NCI-H1048 (cell line): ENCODE data around the gene OPCML.

ENCODE experiments used
- DNase-seq: peaks from one replicate; lab custom pipeline; 2025; lab: John Stamatoyannopoulos, UW

OPCML gene

GRCh38 chr11:133034929-133035328, 497.4 kb downstream of the OPCML start:
- no peak for DNase-seq

- peak; percentile 24 for DNase-seq
Measured at GRCh38 chr11:133029107-133029506, 503.2 kb downstream of the OPCML start.

- DNase-seq, result no peak
Measured at GRCh38 chr11:133026952-133027351, 505.3 kb downstream of the OPCML start.

- no peak for DNase-seq
Measured at GRCh38 chr11:133024301-133024700, 508.0 kb downstream of the OPCML start.

GRCh38 chr11:133023232-133023631, 509.1 kb downstream of the OPCML start:
- DNase-seq, result no peak

GRCh38 chr11:133021553-133021952, 510.7 kb downstream of the OPCML start:
- no peak for DNase-seq

GRCh38 chr11:133020372-133020714, 512.0 kb downstream of the OPCML start:
- DNase-seq, result no peak

- no peak for DNase-seq
Measured at GRCh38 chr11:133019545-133020371, 512.5 kb downstream of the OPCML start.

- DNase-seq, result no peak
Measured at GRCh38 chr11:133015457-133015856, 516.8 kb downstream of the OPCML start.

- DNase-seq, result no peak
Measured at GRCh38 chr11:133014337-133014736, 518.0 kb downstream of the OPCML start.

GRCh38 chr11:133012803-133013202, 519.5 kb downstream of the OPCML start:
- no peak for DNase-seq

- no peak for DNase-seq
Measured at GRCh38 chr11:133011604-133012003, 520.7 kb downstream of the OPCML start.

GRCh38 chr11:133007027-133007584, 525.2 kb downstream of the OPCML start:
- DNase-seq, result no peak

GRCh38 chr11:133004369-133004768, 527.9 kb downstream of the OPCML start:
- no peak for DNase-seq

- no peak for DNase-seq
Measured at GRCh38 chr11:132999516-132999915, 532.8 kb downstream of the OPCML start.

- DNase-seq, result no peak
Measured at GRCh38 chr11:132999031-132999430, 533.3 kb downstream of the OPCML start.

GRCh38 chr11:132997396-132997795, 534.9 kb downstream of the OPCML start:
- no peak for DNase-seq

GRCh38 chr11:132994966-132995365, 537.3 kb downstream of the OPCML start:
- no peak for DNase-seq

- no peak for DNase-seq
Measured at GRCh38 chr11:132993991-132994502, 538.3 kb downstream of the OPCML start.

GRCh38 chr11:132992838-132993631, 539.3 kb downstream of the OPCML start:
- DNase-seq, result no peak

GRCh38 chr11:132988411-132988810, 543.9 kb downstream of the OPCML start:
- DNase-seq, result no peak

GRCh38 chr11:132987936-132988335, 544.4 kb downstream of the OPCML start:
- no peak for DNase-seq

GRCh38 chr11:132983641-132983978, 548.7 kb downstream of the OPCML start:
- no peak for DNase-seq
